ENCODE data around the gene OR6C76. TPM values are rescaled to one million over a fixed set of nuclear protein-coding genes. Genes with fewer than 3 reads are reported as not detected.

Gene OR6C76
- total RNA-seq, 1 donor from 2014 or later = not detected

Other genes with a start within 250 kb of the OR6C76 start
- gene OR10A7, start 205.2 kb upstream of the OR6C76 start, total RNA-seq = not detected in 2 replicates
- gene OR6C74, start 181.6 kb upstream of the OR6C76 start, total RNA-seq = not detected in 2 replicates
- gene OR6C6, start 129.7 kb upstream of the OR6C76 start, total RNA-seq = not detected in 2 replicates
- gene OR6C1, start 111.9 kb upstream of the OR6C76 start, total RNA-seq = not detected in 2 replicates
- gene OR6C3, start 95.5 kb upstream of the OR6C76 start, total RNA-seq = not detected in 2 replicates
- gene OR6C75, start 63.3 kb upstream of the OR6C76 start, total RNA-seq = not detected in 2 replicates
- not detected in 2 replicates for gene OR6C65, start 25.7 kb upstream of the OR6C76 start, total RNA-seq
- not detected in 2 replicates for gene OR6C2, start 17.8 kb downstream of the OR6C76 start, total RNA-seq
- 0.32 TPM in 1 of 2 replicates, not detected in the other for gene OR6C70, start 43.9 kb downstream of the OR6C76 start, total RNA-seq
- gene OR6C68, start 66.1 kb downstream of the OR6C76 start, total RNA-seq = not detected in 2 replicates
- not detected in 2 replicates for gene OR6C4, start 123.3 kb downstream of the OR6C76 start, total RNA-seq
- 0.11 TPM in 1 of 2 replicates, not detected in the other for gene OR2AP1, start 146.2 kb downstream of the OR6C76 start, total RNA-seq
- not detected in 2 replicates for gene OR10P1, start 210.6 kb downstream of the OR6C76 start, total RNA-seq

Data from activated T-helper 2 cell treated with anti-CD3 and anti-CD28 coated beads, Interferon-gamma antibody, Interleukin-2, Interleukin-4, amounts not matched to agents 10 μg/mL and 5 μg/mL and 100 μg/mL, durations not matched to agents 14 hours and 24 hours and 36 hours (primary cell).